ENCODE results near the gene HACD3. TPM values are rescaled to one million over a fixed set of nuclear protein-coding genes. Genes with fewer than 3 reads are reported as not detected.

Gene HACD3
- total and polyA plus RNA-seq, 3 donors from 2014 or later = 37.5 to 70.6 (median 38.6) TPM

- TF ChIP-seq POLR2A (IDR thresholded peaks at IDR 0.05) = no peak
- no peak for TF ChIP-seq CTCF (IDR thresholded peaks at IDR 0.05)
- DNase-seq = no peak
- no peak overlapping the region for H3K27ac ChIP-seq
- intact Hi-C loops (cut with DNase I; ENCODE audit: low total_unique reads) = no loop called here
- no peaks in the 10 kb centered on the region for H3K4me1 ChIP-seq
- no peak overlapping the region for H3K4me3 ChIP-seq
- H3K27me3 ChIP-seq = no peaks in the 10 kb centered on the region
- no peaks in the 10 kb centered on the region for H3K36me3 ChIP-seq (ENCODE audit: low read depth, missing control alignments)
- H3K9me3 ChIP-seq = no peaks in the 10 kb centered on the region
- WGBS, 2 donors = 81 to 83% methylated on average over 10 of the region's 10 CpGs
Measured at GRCh38 chr15:65524226-65524625, 6.0 kb upstream of the HACD3 start.

- H3K27me3 ChIP-seq = no peaks in the 10 kb centered on the region
- 90 to 93% methylated on average over 1 of the region's 1 CpG for WGBS, 2 donors
- DNase-seq = no peak
Measured at GRCh38 chr15:65525622-65526021, 4.6 kb upstream of the HACD3 start.

GRCh38 chr15:65528461-65529060 is 1.7 kb upstream of the HACD3 start:
- 69 to 85% methylated on average over 20 of the region's 20 CpGs for WGBS, 2 donors
- intact Hi-C loops (cut with DNase I; ENCODE audit: low total_unique reads) = no loop called here
- H3K27ac ChIP-seq = no peak overlapping the region
- no peak for TF ChIP-seq CTCF (IDR thresholded peaks at IDR 0.05)
- TF ChIP-seq POLR2A (IDR thresholded peaks at IDR 0.05) = no peak
- no peak for DNase-seq
- H3K27me3 ChIP-seq = no peaks in the 10 kb centered on the region
- H3K9me3 ChIP-seq = no peaks in the 10 kb centered on the region
- no peaks in the 10 kb centered on the region for H3K36me3 ChIP-seq (ENCODE audit: low read depth, missing control alignments)
- H3K4me3 ChIP-seq = no peak overlapping the region
- H3K4me1 ChIP-seq = no peaks in the 10 kb centered on the region

More at GRCh38 chr15:65525622-65526021, 4.6 kb upstream of the HACD3 start:
- Histone ChIP-seq H3K36me3 (ENCODE audit: low read depth, missing control alignments) (no peaks in the 10 kb centered on the region), H3K4me1 (no peaks in the 10 kb centered on the region), H3K4me3 (no peak overlapping the region), H3K9me3 (no peaks in the 10 kb centered on the region), H3K27ac (no peak overlapping the region)
- intact Hi-C loops (cut with DNase I; ENCODE audit: low total_unique reads) = no loop called here
- no peak for TF ChIP-seq CTCF (IDR thresholded peaks at IDR 0.05)

- DNase-seq = no peak
- H3K4me3 ChIP-seq = peak overlapping the region; percentile 72 to 74
- intact Hi-C loops (cut with DNase I; ENCODE audit: low total_unique reads) = no loop called here
- WGBS, 2 donors = 32 to 35% methylated on average over 13 of the region's 13 CpGs
- no peaks in the 10 kb centered on the region for H3K9me3 ChIP-seq
- H3K27me3 ChIP-seq = no peaks in the 10 kb centered on the region
- TF ChIP-seq CTCF (IDR thresholded peaks at IDR 0.05) (no peak), POLR2A (IDR thresholded peaks at IDR 0.05) (no peak)
- no peaks in the 10 kb centered on the region for H3K4me1 ChIP-seq
- H3K27ac ChIP-seq = peak overlapping the region in 1 of 2 donors; percentile 83
- H3K36me3 ChIP-seq (ENCODE audit: low read depth, missing control alignments) = no peaks in the 10 kb centered on the region
Measured at GRCh38 chr15:65529762-65530317, 423 bp upstream of the HACD3 start.

- H3K4me3 ChIP-seq = no peak overlapping the region
- DNase-seq = no peak
- no peaks in the 10 kb centered on the region for H3K36me3 ChIP-seq (ENCODE audit: low read depth, missing control alignments)
- H3K9me3 ChIP-seq = no peaks in the 10 kb centered on the region
- TF ChIP-seq POLR2A (IDR thresholded peaks at IDR 0.05) = no peak
- TF ChIP-seq CTCF (IDR thresholded peaks at IDR 0.05) = no peak
- intact Hi-C loops (cut with DNase I; ENCODE audit: low total_unique reads) = no loop called here
- no peaks in the 10 kb centered on the region for H3K27me3 ChIP-seq
- H3K27ac ChIP-seq = no peak overlapping the region
- no peaks in the 10 kb centered on the region for H3K4me1 ChIP-seq
- 62 to 72% methylated on average over 1 of the region's 1 CpG for WGBS, 2 donors
Measured at GRCh38 chr15:65532738-65533051, 2.4 kb downstream of the HACD3 start.

Data from testis (tissue), 3 donors.